ENCODE measurements around the gene ELF5.

Gene ELF5

GRCh38 chr11:34513682-34514449 lies at the start of gene ELF5:
Gene ELF5, minus strand, starts transcription at chr11:34513794. Its CDS starts 8,045 bp downstream, at chr11:34505749.
- DNase-seq = no peak

- DNase-seq = no peak
Observed at GRCh38 chr11:34562976-34563375, 49.4 kb upstream of the ELF5 start.

GRCh38 chr11:34560511-34560910 lies 46.9 kb upstream of the ELF5 start:
- DNase-seq = no peak

DNA sequence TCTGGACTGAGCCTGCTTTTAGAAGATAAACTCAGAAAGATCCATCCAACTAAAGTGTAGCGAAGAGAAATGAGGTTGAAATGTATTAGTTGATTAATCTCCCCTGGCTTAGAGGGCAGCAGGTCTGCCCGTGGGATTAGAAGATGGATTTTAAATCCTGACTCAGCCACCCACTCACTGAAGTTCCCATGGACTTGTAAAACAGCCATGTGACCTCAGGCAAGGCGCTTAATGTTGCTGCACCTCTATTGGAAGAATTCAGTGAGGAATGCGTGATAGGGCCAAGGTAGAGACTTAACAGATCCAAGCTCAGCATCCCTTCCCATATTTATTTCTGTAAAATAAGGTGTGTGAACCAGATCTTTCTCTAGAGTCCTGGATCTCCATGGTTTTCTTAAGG lies 45.1 kb upstream of the ELF5 start:
- DNase-seq = no peak

- DNase-seq = no peak
Observed at GRCh38 chr11:34558211-34558610, 44.6 kb upstream of the ELF5 start.

GRCh38 chr11:34552270-34552669 lies 38.7 kb upstream of the ELF5 start:
- no peak for DNase-seq

DNA sequence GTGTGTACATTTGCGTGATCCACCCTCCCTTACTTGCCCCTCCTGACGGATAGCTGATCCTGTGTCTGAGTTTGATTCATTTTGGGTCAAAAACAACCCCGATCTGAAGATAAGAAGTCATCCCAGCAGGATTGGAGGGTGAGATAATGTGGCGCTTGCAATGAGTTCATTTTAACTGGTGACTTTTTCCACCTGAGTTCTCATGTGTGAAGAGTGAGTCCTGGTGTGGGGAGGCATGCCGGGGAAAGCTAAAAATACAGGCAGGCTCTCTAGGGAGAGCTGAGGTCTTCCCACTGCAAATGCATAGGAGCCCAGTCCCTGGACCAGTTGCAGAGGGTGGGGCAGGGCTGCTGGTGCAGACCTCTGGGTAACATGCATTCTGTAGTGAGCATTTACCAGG lies 35.7 kb upstream of the ELF5 start:
- DNase-seq = no peak

DNA sequence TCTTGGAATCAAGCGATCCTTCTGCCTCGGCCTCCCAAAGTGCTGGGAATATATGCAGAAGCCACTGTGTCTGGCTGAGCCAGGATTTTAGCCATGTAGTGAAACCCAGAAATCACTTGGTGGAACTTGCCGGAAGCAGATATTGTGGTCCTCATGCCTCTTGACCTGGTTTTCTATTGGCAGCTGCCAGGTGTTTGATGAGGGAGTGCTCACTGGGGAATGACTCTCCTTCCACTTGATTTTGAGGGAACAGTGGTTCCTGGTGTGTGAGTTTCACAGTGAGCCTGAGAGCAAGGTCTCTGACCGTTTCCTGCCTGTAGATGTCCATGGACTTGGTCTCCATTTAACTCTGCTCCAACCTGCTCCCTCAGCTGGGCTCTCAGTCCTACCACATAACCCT lies 34.7 kb upstream of the ELF5 start:
- DNase-seq = no peak

GRCh38 chr11:34546511-34547209 lies 33.1 kb upstream of the ELF5 start:
- no peak for DNase-seq

- no peak for DNase-seq
Observed at GRCh38 chr11:34542089-34542488, 28.5 kb upstream of the ELF5 start.

DNA sequence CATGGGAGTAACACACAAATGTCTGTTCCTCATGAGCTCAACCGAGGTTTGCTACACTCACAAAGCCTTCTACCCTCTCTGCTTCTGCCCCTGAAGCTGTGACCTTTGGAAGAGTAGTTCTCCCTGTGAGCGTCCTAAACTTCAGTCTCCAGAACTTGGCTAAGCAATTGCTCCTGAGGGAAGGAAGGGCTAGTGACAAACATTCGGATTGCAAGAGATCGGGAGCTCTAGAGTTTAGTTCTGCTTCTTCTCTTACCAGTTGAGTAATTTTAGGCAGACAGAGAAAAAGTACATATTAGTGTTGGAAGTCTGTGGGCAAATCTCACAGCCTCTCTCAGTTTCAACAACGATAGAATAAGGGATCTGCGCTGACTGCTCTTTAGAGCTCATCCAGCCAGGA lies 27.3 kb upstream of the ELF5 start:
- DNase-seq = no peak

GRCh38 chr11:34537636-34538035 lies 24.0 kb upstream of the ELF5 start:
- no peak for DNase-seq

DNA sequence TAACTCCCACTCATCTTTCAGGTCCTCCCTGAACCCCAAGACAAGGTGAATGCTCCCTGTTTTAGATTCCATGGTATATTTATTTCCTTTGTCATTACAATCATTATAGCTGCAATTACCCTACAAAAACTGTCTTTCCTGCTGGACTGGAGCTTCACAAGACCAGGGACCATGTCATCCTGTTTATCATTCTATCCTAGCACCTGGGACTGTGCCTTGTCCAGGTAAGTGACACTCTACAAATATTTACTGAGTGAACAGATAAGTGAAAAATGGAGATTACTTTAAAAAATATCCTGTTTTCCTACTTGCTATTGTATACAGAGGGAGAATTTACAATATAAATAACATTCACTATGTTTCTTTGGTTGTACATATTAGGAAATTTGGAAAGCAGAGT lies 22.5 kb upstream of the ELF5 start:
- no peak for DNase-seq

- DNase-seq = no peak
Observed at GRCh38 chr11:34534826-34535225, 21.2 kb upstream of the ELF5 start.

GRCh38 chr11:34531663-34532062 lies 18.1 kb upstream of the ELF5 start:
- DNase-seq = no peak

DNA sequence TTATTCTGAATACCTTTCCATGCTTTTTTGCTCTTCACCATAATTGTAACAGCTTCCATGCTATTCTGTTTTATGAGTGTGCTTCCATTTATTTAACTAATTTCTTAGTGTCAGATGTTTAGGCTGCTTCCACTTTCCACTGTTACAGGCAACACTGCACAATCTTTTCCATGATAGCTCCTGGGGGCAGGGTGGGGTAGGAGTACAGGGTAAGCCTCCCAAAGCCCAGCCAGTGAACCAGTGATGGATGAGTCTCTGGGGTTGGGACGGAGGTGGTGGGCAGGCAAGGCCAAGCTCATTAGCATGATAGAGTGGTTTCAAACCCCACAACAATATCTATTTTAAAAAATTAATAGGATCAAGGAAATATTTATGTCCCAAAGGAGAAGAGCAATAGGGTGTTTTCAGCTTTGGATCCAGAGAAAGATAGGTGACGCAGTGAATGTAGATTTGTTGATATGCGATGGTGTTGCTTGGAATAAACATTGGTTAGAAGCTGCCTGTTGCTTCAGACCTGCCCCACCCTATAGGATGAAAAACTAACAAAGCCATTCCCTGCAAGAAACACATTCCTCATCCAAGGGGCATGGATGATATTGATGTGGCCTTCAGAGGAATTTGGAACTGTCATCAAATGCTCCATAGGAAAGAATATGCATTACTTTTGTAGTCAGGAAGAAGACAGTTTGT lies 17.1 kb upstream of the ELF5 start:
- DNase-seq = no peak

GRCh38 chr11:34529643-34530042 lies 16.0 kb upstream of the ELF5 start:
- no peak for DNase-seq

DNA sequence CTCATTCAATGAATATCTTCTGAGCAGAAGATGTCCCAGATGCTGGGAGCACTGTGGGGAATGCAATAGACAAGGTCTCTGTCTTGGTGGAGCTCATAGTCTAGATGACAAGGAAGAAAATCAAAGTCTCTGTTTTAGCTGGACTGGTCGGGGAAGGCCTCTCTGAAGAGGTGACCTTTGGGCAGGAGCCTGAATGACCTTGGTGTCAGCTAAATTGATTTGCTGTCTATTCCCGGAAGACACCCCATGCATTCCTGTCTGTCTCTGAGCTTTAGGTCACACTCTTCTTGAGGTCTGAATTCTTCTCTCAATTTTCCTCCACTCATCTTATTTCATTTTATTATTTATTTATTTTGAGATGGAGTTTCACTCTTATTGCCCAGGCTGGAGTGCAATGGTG lies 14.5 kb upstream of the ELF5 start:
- no peak for DNase-seq

DNA sequence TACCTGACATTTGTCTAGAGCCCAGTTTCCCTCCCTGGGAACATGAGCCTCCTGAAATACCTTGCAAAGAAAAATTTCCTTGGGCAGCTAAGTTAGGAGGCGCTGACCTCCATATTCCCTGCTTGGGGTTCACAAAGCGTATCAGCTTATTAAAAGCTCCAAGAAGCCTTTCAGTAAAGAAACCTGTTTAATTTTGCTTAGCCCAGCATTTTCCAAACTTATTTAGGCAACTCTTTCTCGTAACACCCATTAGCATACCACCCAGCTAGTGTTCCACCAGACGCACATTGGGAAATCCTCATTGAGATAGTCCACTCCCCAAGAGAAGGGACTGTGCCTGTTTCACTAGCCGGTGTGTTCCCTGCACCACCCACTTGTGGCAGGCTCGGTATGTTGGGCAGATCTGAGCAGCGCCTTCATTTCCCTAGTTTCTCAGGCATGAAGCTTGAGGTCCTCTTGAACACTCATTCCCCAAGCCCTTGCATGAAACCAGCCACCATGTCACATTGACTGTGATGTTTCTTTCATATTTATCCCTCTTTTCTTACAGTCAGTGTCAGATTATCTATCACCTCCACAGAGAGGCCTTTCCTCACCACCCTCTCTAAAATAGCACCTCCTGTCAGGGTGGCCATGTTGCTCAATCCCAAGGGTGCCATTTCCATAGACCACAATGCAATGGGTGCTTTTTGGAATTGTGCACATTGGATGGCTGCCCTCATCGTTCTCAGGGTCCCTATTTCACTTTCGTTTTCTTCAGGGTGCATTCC lies 12.5 kb upstream of the ELF5 start:
- DNase-seq = no peak

GRCh38 chr11:34525098-34525497 lies 11.5 kb upstream of the ELF5 start:
- DNase-seq = no peak

DNA sequence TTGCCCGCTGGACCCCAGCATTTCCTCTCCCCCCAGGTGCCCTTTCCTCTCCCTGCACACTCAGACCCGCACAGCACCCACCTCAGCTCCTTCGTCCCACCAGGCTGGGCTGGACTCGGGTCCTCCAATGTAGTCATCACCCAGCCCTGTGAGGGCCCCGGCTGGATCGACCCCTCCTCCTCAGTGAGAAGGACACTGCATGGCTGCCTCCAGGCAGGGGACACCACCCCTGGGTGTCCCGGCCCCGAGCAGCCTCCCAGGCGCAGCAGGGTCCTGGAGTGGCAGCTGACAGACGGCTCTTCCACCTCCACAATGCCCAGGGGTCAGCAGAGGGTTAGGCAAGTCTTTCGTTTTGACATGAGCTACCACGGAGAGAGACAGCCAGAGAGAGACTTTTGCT lies 11.1 kb upstream of the ELF5 start:
- DNase-seq = no peak

DNA sequence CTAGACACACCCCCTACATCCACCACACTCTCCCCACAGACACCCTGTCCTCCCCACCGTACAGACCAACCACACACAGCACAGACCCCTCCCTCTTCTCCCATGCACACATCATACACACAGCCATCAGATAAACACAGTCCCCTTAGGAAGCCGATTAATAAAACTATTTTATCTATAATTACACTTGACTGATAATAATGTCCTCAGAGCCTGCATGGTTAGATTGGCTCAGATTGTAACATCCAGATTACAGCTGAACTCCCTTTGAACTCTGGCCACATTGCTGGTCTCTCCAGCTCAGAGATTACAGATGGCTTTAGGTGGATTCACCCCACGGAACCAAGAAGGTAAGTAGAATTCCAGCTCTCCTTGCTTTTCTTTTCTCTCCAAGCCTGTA lies 9.5 kb upstream of the ELF5 start:
- no peak for DNase-seq

DNA sequence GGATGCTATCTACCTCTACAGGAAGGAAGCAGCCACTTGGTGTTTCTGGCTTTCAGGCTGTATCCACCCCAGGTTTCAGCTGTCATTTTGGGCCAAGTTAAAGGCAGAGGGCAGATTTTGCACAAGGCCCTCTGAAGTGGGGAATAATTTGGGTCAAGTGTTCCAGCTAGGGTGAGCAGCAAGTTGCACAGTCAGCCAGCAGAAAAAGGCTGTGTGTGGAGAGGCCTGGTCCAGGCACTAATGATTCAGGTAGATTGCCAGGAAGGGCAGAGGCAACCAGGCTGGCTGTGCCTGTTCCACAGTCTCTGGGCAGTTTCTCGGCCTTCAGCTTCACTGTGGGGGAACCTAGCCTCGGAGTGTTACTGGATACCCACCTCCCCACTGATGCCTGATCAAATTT lies 8.6 kb upstream of the ELF5 start:
- no peak for DNase-seq

Data from activated CD4-positive, alpha-beta T cell treated with anti-CD3 and anti-CD28 coated beads for 48 hours (primary cell).